Mucosa of stomach (tissue), 1 donor: ENCODE data around the gene MICALL1.
"Not testable (repeated sequence)": the region's sequence is repeated elsewhere in the genome, so short reads cannot be mapped to it uniquely, and the experiment has no call there.

Experiments used
- H3K27me3 ChIP-seq: one replicate; pipeline ENCODE4 v1.7.0; 2013; ENCODE audit warnings: mild to moderate bottlenecking, low read length; ENCODE audit not compliant: control insufficient read depth, insufficient read depth
- H3K36me3 ChIP-seq: one replicate; pipeline ENCODE4 v1.7.0; 2013; ENCODE audit warnings: low read length; ENCODE audit not compliant: control insufficient read depth, insufficient read depth
- H3K4me1 ChIP-seq: one replicate; pipeline ENCODE4 v1.7.0; 2013; ENCODE audit warnings: mild to moderate bottlenecking, low read length; ENCODE audit not compliant: control insufficient read depth, insufficient read depth
- H3K4me3 ChIP-seq: one replicate; pipeline ENCODE4 v1.7.0; 2013; ENCODE audit warnings: low read length
- H3K9ac ChIP-seq: one replicate; pipeline ENCODE4 v1.7.0; 2013; ENCODE audit warnings: mild to moderate bottlenecking, low read length, moderate library complexity
- H3K9me3 ChIP-seq: one replicate; pipeline ENCODE4 v1.7.0; 2013; ENCODE audit warnings: mild to moderate bottlenecking, low read length, moderate library complexity; ENCODE audit not compliant: control insufficient read depth
- donor health status: Pancreatic carcinoma.

Gene MICALL1

GRCh38 chr22:37932821-37933578, 26.9 kb downstream of the MICALL1 start:
- peaks cover 50% of the 10 kb centered on the region for H3K4me1 ChIP-seq
- no peaks in the 10 kb centered on the region for H3K9me3 ChIP-seq
- H3K27me3 ChIP-seq = no peaks in the 10 kb centered on the region
- H3K4me3 ChIP-seq = no peak overlapping the region
- H3K36me3 ChIP-seq = peaks cover 11% of the 10 kb centered on the region
- no peak overlapping the region for H3K9ac ChIP-seq

- Histone ChIP-seq H3K36me3 (peaks cover 12% of the 10 kb centered on the region), H3K9ac (peak overlapping the region; percentile 28), H3K9me3 (no peaks in the 10 kb centered on the region)
Observed at GRCh38 chr22:37933711-37934376, 27.7 kb downstream of the MICALL1 start.

GRCh38 chr22:37940698-37941376, 34.7 kb downstream of the MICALL1 start:
- Histone ChIP-seq H3K9me3 (no peaks in the 10 kb centered on the region), H3K9ac (no peak overlapping the region), H3K4me3 (no peak overlapping the region), H3K27me3 (no peaks in the 10 kb centered on the region), H3K4me1 (peaks cover 17% of the 10 kb centered on the region), H3K36me3 (peaks cover 7% of the 10 kb centered on the region)

More at GRCh38 chr22:37933711-37934376, 27.7 kb downstream of the MICALL1 start:
- no peaks in the 10 kb centered on the region for H3K27me3 ChIP-seq
- peaks cover 50% of the 10 kb centered on the region for H3K4me1 ChIP-seq
- H3K4me3 ChIP-seq = no peak overlapping the region

- no peak overlapping the region for H3K4me3 ChIP-seq
- peaks cover 7% of the 10 kb centered on the region for H3K36me3 ChIP-seq
- H3K4me1 ChIP-seq = peaks cover 17% of the 10 kb centered on the region
- H3K27me3 ChIP-seq = no peaks in the 10 kb centered on the region
- no peaks in the 10 kb centered on the region for H3K9me3 ChIP-seq
- no peak overlapping the region for H3K9ac ChIP-seq
Observed at GRCh38 chr22:37942133-37942532, 36.0 kb downstream of the MICALL1 start.

GRCh38 chr22:37943136-37943824, 37.2 kb downstream of the MICALL1 start:
- no peaks in the 10 kb centered on the region for H3K27me3 ChIP-seq
- H3K9me3 ChIP-seq = no peaks in the 10 kb centered on the region
- H3K4me1 ChIP-seq = peaks cover 17% of the 10 kb centered on the region
- no peak overlapping the region for H3K9ac ChIP-seq
- H3K36me3 ChIP-seq = peaks cover 3% of the 10 kb centered on the region
- H3K4me3 ChIP-seq = no peak overlapping the region

- H3K36me3 ChIP-seq = peaks cover 3% of the 10 kb centered on the region
- no peaks in the 10 kb centered on the region for H3K27me3 ChIP-seq
- no peak overlapping the region for H3K9ac ChIP-seq
- no peak overlapping the region for H3K4me3 ChIP-seq
- peaks cover 17% of the 10 kb centered on the region for H3K4me1 ChIP-seq
- no peaks in the 10 kb centered on the region for H3K9me3 ChIP-seq
Observed at GRCh38 chr22:37943825-37944198, 37.7 kb downstream of the MICALL1 start.

- not testable (repeated sequence) for H3K27me3 ChIP-seq, H3K36me3 ChIP-seq, H3K4me3 ChIP-seq, H3K9me3 ChIP-seq, H3K9ac ChIP-seq
- peaks cover 17% of the 10 kb centered on the region for H3K4me1 ChIP-seq
Observed at GRCh38 chr22:37944423-37944822, 38.3 kb downstream of the MICALL1 start.

GRCh38 chr22:37947142-37947795, 41.2 kb downstream of the MICALL1 start:
- not testable (repeated sequence) for H3K27me3 ChIP-seq, H3K4me3 ChIP-seq

GRCh38 chr22:37951305-37951704, 45.2 kb downstream of the MICALL1 start:
- Histone ChIP-seq H3K9me3 (no peaks in the 10 kb centered on the region), H3K36me3 (no peaks in the 10 kb centered on the region), H3K4me1 (peaks cover 18% of the 10 kb centered on the region), H3K9ac (no peak overlapping the region), H3K27me3 (peaks cover 3% of the 10 kb centered on the region), H3K4me3 (no peak overlapping the region)

More at GRCh38 chr22:37947142-37947795, 41.2 kb downstream of the MICALL1 start:
- H3K9ac ChIP-seq, H3K36me3 ChIP-seq, H3K9me3 ChIP-seq: not testable (repeated sequence)
- peaks cover 17% of the 10 kb centered on the region for H3K4me1 ChIP-seq

- Histone ChIP-seq H3K9ac (peak overlapping the region; percentile 93), H3K4me1 (peaks cover 18% of the 10 kb centered on the region), H3K4me3 (peak overlapping the region; percentile 95)
- not testable (repeated sequence) for H3K36me3 ChIP-seq, H3K27me3 ChIP-seq, H3K9me3 ChIP-seq
Observed at GRCh38 chr22:37952629-37953028, 46.5 kb downstream of the MICALL1 start.

GRCh38 chr22:37953062-37953436, 47.0 kb downstream of the MICALL1 start:
- H3K4me1 ChIP-seq = peaks cover 18% of the 10 kb centered on the region
- no peaks in the 10 kb centered on the region for H3K9me3 ChIP-seq
- H3K27me3 ChIP-seq = peaks cover 3% of the 10 kb centered on the region
- no peaks in the 10 kb centered on the region for H3K36me3 ChIP-seq
- H3K9ac ChIP-seq = peak overlapping the region; percentile 93
- H3K4me3 ChIP-seq = peak overlapping the region; percentile 95
